ENCODE data around the gene SH3TC1. TPM values are rescaled to one million over a fixed set of nuclear protein-coding genes. Genes with fewer than 3 reads are reported as not detected.

Gene SH3TC1
- total and polyA plus RNA-seq, 2 of the 13 experiments (the other 11 are each of a cell fraction or from before 2014, with no cell fraction given), result 14.9 to 21.8 TPM

- FAIRE-seq, result no peak
- no peaks in the 10 kb centered on the region for H3K36me3 ChIP-seq (replicated peaks in 1 of 2; ENCODE audit: control insufficient read depth in 1 of 2, insufficient read depth in 2 of 2, low read length in 2 of 2)
- no peak for DNase-seq (ENCODE audit: low spot score)
- H3K9ac ChIP-seq (ENCODE audit: insufficient read depth, low read depth, low read length), result no peak overlapping the region
- H3K4me3 ChIP-seq (replicated peaks in 1 of 3; ENCODE audit: insufficient read depth in 1 of 3, low read depth in 2 of 3, low read length in 3 of 3), result no peak overlapping the region
- peak; percentile 12; the same call in 2 of the 3 replicates for ATAC-seq
- H3K4me2 ChIP-seq (ENCODE audit: low read depth, low read length), result no peak overlapping the region
- H4K20me1 ChIP-seq (ENCODE audit: insufficient read depth, low read length), result no peaks in the 10 kb centered on the region
- intact Hi-C loops (cut with micrococcal nuclease; ENCODE audit: unreplicated experiment), result no loop called here
- no peak overlapping the region for H2AFZ ChIP-seq (ENCODE audit: low read length)
- peaks cover 12 to 81% of the 10 kb centered on the region in 2 experiments for H3K27me3 ChIP-seq (ENCODE audit: control insufficient read depth in 1 of 2, insufficient read depth in 2 of 2, low read length in 2 of 2)
- TF ChIP-seq RELA (CRISPR knock-in tag; IDR thresholded peaks at IDR 0.05) (no peak), HCFC1 (IDR thresholded peaks at IDR 0.05; ENCODE audit: low read depth, low read length) (no peak), ZBTB25 (CRISPR knock-in tag; IDR thresholded peaks at IDR 0.05) (no peak), CHD2 (IDR thresholded peaks at IDR 0.05; ENCODE audit: low read depth, low read length) (no peak), FOXA3 (CRISPR knock-in tag; IDR thresholded peaks at IDR 0.05) (no peak), ZC3H13 (CRISPR knock-in tag; IDR thresholded peaks at IDR 0.05) (no peak), ZNF646 (CRISPR knock-in tag; IDR thresholded peaks at IDR 0.05) (no peak), TP53 (CRISPR knock-in tag; conservative IDR thresholded peaks at IDR 0.05) (no peak), TCF7 (IDR thresholded peaks at IDR 0.05; ENCODE audit: low read depth) (no peak)
- BruUV-seq (replicated peaks), result no TSS peak
- POLR2A ChIA-PET, result no interaction called here
- no peaks in the 10 kb centered on the region for H3K9me3 ChIP-seq (ENCODE audit: low read length)
- no peaks in the 10 kb centered on the region for H3K4me1 ChIP-seq (ENCODE audit: insufficient read depth, low read length)
- in situ Hi-C loops (cut with HindIII; ENCODE audit: extremely low pct_ligation_motif_present, low pct_unique_long_range_greater_than_20kb), result no loop called here
- 48% methylated on average over 6 of the region's 25 CpGs for WGBS (ENCODE audit: low lambda C conversion rate)
- H3K27ac ChIP-seq (ENCODE audit: extremely low read length, insufficient read depth, low read length), result no peak overlapping the region
- no peaks in the 10 kb centered on the region for H3K79me2 ChIP-seq (ENCODE audit: insufficient read depth, low read length)
- CTCF ChIA-PET (ENCODE audit: low intra/inter-chr PET ratio, low total read pairs), result no interaction called here
Observed at GRCh38 chr4:8280158-8280875, 81.2 kb downstream of the SH3TC1 start.

Measured in HepG2 (cell line).